GM10248 (cell line): Measurements from ENCODE around the gene GOLPH3.
"Not testable (repeated sequence)": the region's sequence is repeated elsewhere in the genome, so short reads cannot be mapped to it uniquely, and the experiment has no call there.

Experiments
- CTCF ChIA-PET: fragments of 300-600 bp; sonication (Branson Sonifier 250); formaldehyde crosslinking; extraction: SDS; loops from one replicate; lab custom pipeline; 2021; ENCODE audit warnings: antibody characterized with exemption; lab: Yijun Ruan, JAX
- POLR2A ChIA-PET: fragments of 350-650 bp; sonication (Branson Sonifier 250); formaldehyde crosslinking; extraction: SDS; loops from one replicate; lab custom pipeline; 2020; ENCODE audit warnings: antibody characterized with exemption; lab: Yijun Ruan, JAX
- DNase-seq: peaks from one replicate; pipeline ENCODE4 v3.0.0; 2012; ENCODE audit errors: extremely low spot score
- CTCF ChIP-seq: IDR thresholded peaks from 2 replicates; pipeline ENCODE4 v1.5.1; 2012; ENCODE audit warnings: mild to moderate bottlenecking, low read depth; ENCODE audit errors: extremely low read depth, missing control alignments, control extremely low read depth

Gene GOLPH3

DNA sequence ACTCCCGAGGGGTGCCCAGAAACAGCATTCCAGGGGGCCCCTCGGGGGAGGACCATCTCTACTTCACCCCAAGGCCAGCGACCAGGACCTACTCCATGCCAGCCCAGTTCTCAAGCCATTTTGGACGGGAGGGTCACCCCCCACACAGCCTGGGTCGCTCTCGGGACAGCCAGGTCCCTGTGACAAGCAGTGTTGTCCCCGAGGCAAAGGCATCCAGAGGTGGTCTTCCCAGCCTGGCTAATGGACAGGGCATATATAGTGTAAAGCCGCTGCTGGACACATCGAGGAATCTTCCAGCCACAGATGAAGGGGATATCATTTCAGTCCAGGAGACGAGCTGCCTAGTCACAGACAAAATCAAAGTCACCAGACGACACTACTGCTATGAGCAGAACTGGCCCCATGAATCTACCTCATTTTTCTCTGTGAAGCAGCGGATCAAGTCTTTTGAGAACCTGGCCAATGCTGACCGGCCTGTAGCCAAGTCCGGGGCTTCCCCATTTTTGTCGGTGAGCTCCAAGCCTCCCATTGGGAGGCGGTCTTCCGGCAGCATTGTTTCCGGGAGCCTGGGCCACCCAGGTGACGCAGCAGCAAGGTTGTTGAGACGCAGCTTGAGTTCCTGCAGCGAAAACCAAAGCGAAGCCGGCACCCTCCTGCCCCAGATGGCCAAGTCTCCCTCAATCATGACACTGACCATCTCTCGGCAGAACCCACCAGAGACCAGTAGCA lies 83.9 kb downstream of the GOLPH3 start:
- POLR2A ChIA-PET: no interaction called here
- CTCF ChIA-PET: interaction anchor here (0.7 kb wide), 2 partner anchors 13 to 264 kb away, joined by 3 read pairs; no protein-coding TSS in a partner anchor
- DNase-seq: no peak
- no peak for TF ChIP-seq CTCF

DNA sequence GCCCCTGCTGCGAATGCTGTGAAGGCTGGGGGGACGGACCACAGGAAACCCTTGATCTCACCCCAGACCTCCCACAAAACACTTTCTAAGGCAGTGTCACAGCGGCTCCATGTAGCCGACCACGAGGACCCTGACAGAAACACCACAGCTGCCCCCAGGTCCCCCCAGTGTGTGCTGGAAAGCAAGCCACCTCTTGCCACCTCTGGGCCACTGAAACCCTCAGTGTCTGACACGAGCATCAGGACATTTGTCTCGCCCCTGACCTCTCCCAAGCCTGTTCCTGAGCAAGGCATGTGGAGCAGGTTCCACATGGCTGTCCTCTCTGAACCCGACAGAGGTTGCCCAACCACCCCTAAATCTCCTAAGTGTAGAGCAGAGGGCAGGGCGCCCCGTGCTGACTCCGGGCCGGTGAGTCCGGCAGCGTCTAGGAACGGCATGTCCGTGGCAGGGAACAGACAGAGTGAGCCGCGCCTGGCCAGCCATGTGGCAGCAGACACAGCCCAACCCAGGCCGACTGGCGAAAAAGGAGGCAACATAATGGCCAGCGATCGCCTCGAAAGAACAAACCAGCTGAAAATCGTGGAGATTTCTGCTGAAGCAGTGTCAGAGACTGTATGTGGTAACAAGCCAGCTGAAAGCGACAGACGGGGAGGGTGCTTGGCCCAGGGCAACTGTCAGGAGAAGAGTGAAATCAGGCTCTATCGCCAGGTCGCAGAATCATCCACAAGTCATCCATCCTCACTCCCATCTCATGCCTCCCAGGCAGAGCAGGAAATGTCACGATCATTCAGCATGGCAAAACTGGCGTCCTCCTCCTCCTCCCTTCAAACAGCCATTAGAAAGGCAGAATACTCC lies 84.7 kb downstream of the GOLPH3 start:
- POLR2A ChIA-PET: no interaction called here
- CTCF ChIA-PET: no interaction called here
- TF ChIP-seq CTCF: no peak
- DNase-seq: no peak

DNA sequence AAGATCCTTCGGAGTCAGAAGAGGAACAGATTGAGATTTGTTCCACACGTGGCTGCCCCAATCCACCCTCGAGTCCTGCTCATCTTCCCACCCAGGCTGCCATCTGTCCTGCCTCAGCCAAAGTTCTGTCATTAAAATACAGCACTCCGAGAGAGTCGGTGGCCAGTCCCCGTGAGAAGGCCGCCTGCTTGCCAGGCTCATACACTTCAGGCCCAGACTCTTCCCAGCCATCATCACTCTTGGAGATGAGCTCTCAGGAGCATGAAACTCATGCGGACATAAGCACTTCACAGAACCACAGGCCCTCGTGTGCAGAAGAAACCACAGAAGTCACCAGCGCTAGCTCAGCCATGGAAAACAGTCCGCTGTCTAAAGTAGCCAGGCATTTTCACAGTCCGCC lies 85.9 kb downstream of the GOLPH3 start:
- DNase-seq: no peak
- TF ChIP-seq CTCF: no peak
- POLR2A ChIA-PET: no interaction called here
- CTCF ChIA-PET: interaction anchor here (3.8 kb wide), 1 partner anchor 11 kb away, joined by 16 read pairs; no protein-coding TSS in a partner anchor

- POLR2A ChIA-PET: no interaction called here
- DNase-seq: no peak
- CTCF ChIA-PET: interaction anchor here (1.0 to 3.8 kb wide), 2 partner anchors 11 to 278 kb away, joined by 3 to 16 read pairs; no protein-coding TSS in a partner anchor
- TF ChIP-seq CTCF: no peak
Measured at GRCh38 chr5:32087086-32088082, 86.7 kb downstream of the GOLPH3 start.

- no peak for DNase-seq
- POLR2A ChIA-PET: no interaction called here
- CTCF ChIA-PET: interaction anchor here (1.2 to 1.5 kb wide), 3 partner anchors 9 to 508 kb away, joined by 3 to 9 read pairs (median 4); no protein-coding TSS in a partner anchor
- TF ChIP-seq CTCF: no peak
Measured at GRCh38 chr5:32083981-32084430, 90.1 kb downstream of the GOLPH3 start.

- no peak for DNase-seq
- CTCF ChIA-PET: interaction anchor here (3.4 kb wide), 1 partner anchor 10 kb away, joined by 11 read pairs; no protein-coding TSS in a partner anchor
- no peak for TF ChIP-seq CTCF
- POLR2A ChIA-PET: no interaction called here
Measured at GRCh38 chr5:32082701-32083100, 91.4 kb downstream of the GOLPH3 start.

- POLR2A ChIA-PET, DNase-seq: not testable (repeated sequence)
- CTCF ChIA-PET: interaction anchor here (1.4 to 3.4 kb wide), 2 partner anchors 12 to 261 kb away, joined by 3 to 11 read pairs; no protein-coding TSS in a partner anchor
Measured at GRCh38 chr5:32080565-32080964, 93.6 kb downstream of the GOLPH3 start.

- POLR2A ChIA-PET, DNase-seq: not testable (repeated sequence)
- CTCF ChIA-PET: interaction anchor here (1.5 kb wide), 1 partner anchor 14 kb away, joined by 4 read pairs; no protein-coding TSS in a partner anchor
Measured at GRCh38 chr5:32078855-32079254, 95.3 kb downstream of the GOLPH3 start.
